PC-3 (cell line): ENCODE data around the gene NGRN. TPM values are rescaled to one million over a fixed set of nuclear protein-coding genes. Genes with fewer than 3 reads are reported as not detected.

Experiments
- ATAC-seq: fragments of 200-7000 bp; cut with Tn5 transposase; 2 replicates; pipeline ENCODE4 v1.9.1; 2020; ENCODE audit warnings: mild to moderate bottlenecking, moderate library complexity
- BruUV-seq: library from RNA; stranded (reverse); fragments of 400-500 nt; replicated peaks from 2 replicates; lab custom pipeline; 2021; lab: Mats Ljungman, UMichigan
- CTCF ChIA-PET: fragments of 300-600 bp; sonication (Branson Sonifier 250); formaldehyde crosslinking; loops from one replicate; lab custom pipeline; 2022; ENCODE audit warnings: antibody characterized with exemption; lab: Charles Lee
- POLR2A ChIA-PET: fragments of 300-600 bp; sonication (Branson Sonifier 250); formaldehyde crosslinking; loops from one replicate; lab custom pipeline; 2022; ENCODE audit warnings: antibody characterized with exemption; ENCODE audit not compliant: unreplicated experiment; lab: Charles Lee
- DNase-seq: peaks from one replicate; pipeline ENCODE4 v3.0.0-alpha.2; 2015
- H2AFZ ChIP-seq: fragments of 300-600 bp; sonication (generic); 2 replicates; pipeline ENCODE4 v1.6.0; 2016; ENCODE audit warnings: antibody characterized with exemption, low read length
- H3F3A ChIP-seq: fragments of 300-600 bp; sonication (generic); one replicate; pipeline ENCODE4 v1.6.0; 2017; ENCODE audit warnings: antibody characterized with exemption, low read length, control low read depth, mild to moderate bottlenecking; ENCODE audit not compliant: unreplicated experiment
- H3K27ac ChIP-seq: fragments of 300-600 bp; sonication (generic); 2 replicates; pipeline ENCODE4 v1.5.1; 2016; ENCODE audit warnings: mild to moderate bottlenecking, low read length
- H3K27me3 ChIP-seq: fragments of 300-600 bp; sonication (generic); 2 replicates; pipeline ENCODE4 v1.6.1; 2016; ENCODE audit warnings: low read length, mixed read lengths
- H3K36me3 ChIP-seq: fragments of 300-600 bp; sonication (generic); 2 replicates; pipeline ENCODE4 v1.6.1; 2016; ENCODE audit warnings: low read depth, mixed run types, low read length, mixed read lengths
- H3K4me1 ChIP-seq: fragments of 300-600 bp; sonication (generic); 2 replicates; pipeline ENCODE4 v1.5.1; 2016; ENCODE audit warnings: low read length; ENCODE audit not compliant: insufficient read depth
- H3K4me2 ChIP-seq: fragments of 300-600 bp; sonication (generic); 2 replicates; pipeline ENCODE4 v1.6.0; 2016; ENCODE audit warnings: low read length
- H3K4me3 ChIP-seq: fragments of 300-600 bp; sonication (generic); 2 replicates; pipeline ENCODE4 v1.5.1; 2016; ENCODE audit warnings: mild to moderate bottlenecking, low read length, mixed read lengths
- H3K79me2 ChIP-seq: fragments of 300-600 bp; sonication (generic); 2 replicates; pipeline ENCODE4 v1.6.1; 2017; ENCODE audit warnings: low read length, mixed read lengths
- H3K9ac ChIP-seq: fragments of 300-600 bp; sonication (generic); 2 replicates; pipeline ENCODE4 v1.6.0; 2016; ENCODE audit warnings: mild to moderate bottlenecking, low read length
- H3K9me2 ChIP-seq: fragments of 300-600 bp; sonication (generic); replicated peaks from 2 replicates; pipeline ENCODE4 v1.6.1; 2016; ENCODE audit warnings: mixed run types, low read length, mixed read lengths
- H3K9me3 ChIP-seq: fragments of 300-600 bp; sonication (generic); 2 replicates; pipeline ENCODE4 v1.6.1; 2016; ENCODE audit warnings: low read length, mixed read lengths
- H4K20me1 ChIP-seq: fragments of 300-600 bp; sonication (generic); 2 replicates; pipeline ENCODE4 v1.6.1; 2016; ENCODE audit warnings: low read length, mixed read lengths
- EZH2 ChIP-seq: fragments of 300-600 bp; sonication (generic); IDR thresholded peaks from one replicate; pipeline ENCODE4 v1.6.1; 2017; ENCODE audit warnings: antibody characterized with exemption, mild to moderate bottlenecking, low read length; ENCODE audit not compliant: unreplicated experiment
- EZH2phosphoT487 ChIP-seq: fragments of 300-600 bp; sonication (generic); IDR thresholded peaks from 2 replicates; pipeline ENCODE4 v1.6.1; 2018; ENCODE audit warnings: mild to moderate bottlenecking, antibody characterized with exemption, low read length, borderline replicate concordance
- intact Hi-C: fragments of 100-400 bp; cut with micrococcal nuclease; formaldehyde crosslinking; loops from 2 replicates; pipeline ENCODE4 v1.9.0; 2023
- total RNA-seq: library from RNA; depleted of rRNA; stranded (reverse); fragments of >200 nt; gene quantifications from 2 replicates; pipeline ENCODE4 v1.2.3, GENCODE V29; 2014
- TF ChIP-seq, protein P1 (sequence below): fragments of 300-600 bp; sonication (generic); conservative IDR thresholded peaks from 2 replicates; pipeline ENCODE4 v1.5.1; 2017; ENCODE audit warnings: antibody characterized with exemption, low read depth, mild to moderate bottlenecking, low read length

NGRN gene
- total RNA-seq, 1 experiment from 2014 or later: 99.3 TPM

GRCh38 chr15:90219421-90220141 is 45.9 kb upstream of the NGRN start:
- Histone ChIP-seq H3K4me2 (no peak overlapping the region), H3K9me2 (no peaks in the 10 kb centered on the region), H3K27ac (peak overlapping the region; percentile 27), H3K79me2 (peaks cover 46% of the 10 kb centered on the region), H3K4me3 (no peak overlapping the region), H3K4me1 (peaks cover 6% of the 10 kb centered on the region; the same call in 1 of the 2 replicates), H3K9me3 (no peaks in the 10 kb centered on the region), H3K36me3 (peaks cover 64% of the 10 kb centered on the region), H3F3A (peaks cover 3% of the 10 kb centered on the region), H3K27me3 (no peaks in the 10 kb centered on the region), H2AFZ (no peak overlapping the region), H3K9ac (no peak overlapping the region), H4K20me1 (no peaks in the 10 kb centered on the region)
- TF ChIP-seq EZH2phosphoT487: no peak
- TF ChIP-seq, protein P1, sequence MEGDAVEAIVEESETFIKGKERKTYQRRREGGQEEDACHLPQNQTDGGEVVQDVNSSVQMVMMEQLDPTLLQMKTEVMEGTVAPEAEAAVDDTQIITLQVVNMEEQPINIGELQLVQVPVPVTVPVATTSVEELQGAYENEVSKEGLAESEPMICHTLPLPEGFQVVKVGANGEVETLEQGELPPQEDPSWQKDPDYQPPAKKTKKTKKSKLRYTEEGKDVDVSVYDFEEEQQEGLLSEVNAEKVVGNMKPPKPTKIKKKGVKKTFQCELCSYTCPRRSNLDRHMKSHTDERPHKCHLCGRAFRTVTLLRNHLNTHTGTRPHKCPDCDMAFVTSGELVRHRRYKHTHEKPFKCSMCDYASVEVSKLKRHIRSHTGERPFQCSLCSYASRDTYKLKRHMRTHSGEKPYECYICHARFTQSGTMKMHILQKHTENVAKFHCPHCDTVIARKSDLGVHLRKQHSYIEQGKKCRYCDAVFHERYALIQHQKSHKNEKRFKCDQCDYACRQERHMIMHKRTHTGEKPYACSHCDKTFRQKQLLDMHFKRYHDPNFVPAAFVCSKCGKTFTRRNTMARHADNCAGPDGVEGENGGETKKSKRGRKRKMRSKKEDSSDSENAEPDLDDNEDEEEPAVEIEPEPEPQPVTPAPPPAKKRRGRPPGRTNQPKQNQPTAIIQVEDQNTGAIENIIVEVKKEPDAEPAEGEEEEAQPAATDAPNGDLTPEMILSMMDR: peak; percentile 72
- peak; percentile 48; the same call in 1 of the 2 replicates for ATAC-seq
- CTCF ChIA-PET: no interaction called here
- intact Hi-C loops: no loop called here
- DNase-seq: no peak
- no TSS peak for BruUV-seq
- POLR2A ChIA-PET: no interaction called here

DNA sequence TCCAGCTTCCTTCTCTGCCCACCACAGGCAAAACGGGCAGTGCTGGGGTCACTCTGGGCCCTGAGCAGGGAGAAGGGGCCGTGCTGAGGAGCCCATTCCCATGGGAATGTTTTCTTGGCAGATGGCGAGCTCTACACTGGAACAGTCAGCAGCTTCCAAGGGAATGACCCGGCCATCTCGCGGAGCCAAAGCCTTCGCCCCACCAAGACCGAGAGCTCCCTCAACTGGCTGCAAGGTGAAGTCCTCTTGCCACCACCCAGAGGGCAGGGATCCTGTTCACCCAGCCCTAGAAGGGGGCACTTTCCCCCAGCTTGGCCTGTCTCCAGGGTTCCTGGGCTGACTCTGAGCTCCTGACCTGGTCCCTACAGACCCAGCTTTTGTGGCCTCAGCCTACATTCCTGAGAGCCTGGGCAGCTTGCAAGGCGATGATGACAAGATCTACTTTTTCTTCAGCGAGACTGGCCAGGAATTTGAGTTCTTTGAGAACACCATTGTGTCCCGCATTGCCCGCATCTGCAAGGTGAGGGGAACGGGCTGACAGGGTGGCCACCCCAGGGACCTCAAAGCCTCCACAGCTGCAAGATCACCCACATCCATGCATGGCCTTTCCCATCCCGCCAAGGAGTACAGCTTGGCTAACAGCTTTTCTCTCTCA is 44.1 kb upstream of the NGRN start:
- Histone ChIP-seq H3K27ac (peak overlapping the region; percentile 73), H3K4me1 (peaks cover 6% of the 10 kb centered on the region; the same call in 1 of the 2 replicates), H3F3A (no peaks in the 10 kb centered on the region), H3K4me2 (no peak overlapping the region), H3K27me3 (no peaks in the 10 kb centered on the region), H2AFZ (no peak overlapping the region), H3K79me2 (peaks cover 28% of the 10 kb centered on the region), H3K4me3 (no peak overlapping the region), H3K9ac (peak overlapping the region; percentile 39), H4K20me1 (no peaks in the 10 kb centered on the region), H3K9me3 (no peaks in the 10 kb centered on the region), H3K36me3 (peaks cover 69% of the 10 kb centered on the region), H3K9me2 (no peaks in the 10 kb centered on the region)
- ChIA-PET POLR2A (no interaction called here), CTCF (interaction anchor here (0.6 to 1.1 kb wide), 4 partner anchors 10 to 232 kb away, joined by 3 to 4 read pairs (median 4); partner anchors contain the start of gene SEMA4B)
- peak; percentile 74 for DNase-seq
- BruUV-seq: no TSS peak
- TF ChIP-seq EZH2phosphoT487: no peak
- no peak for TF ChIP-seq EZH2
- TF ChIP-seq, protein P1: peak; percentile 69
- intact Hi-C loops: no loop called here
- ATAC-seq: peak; percentile 57

DNA sequence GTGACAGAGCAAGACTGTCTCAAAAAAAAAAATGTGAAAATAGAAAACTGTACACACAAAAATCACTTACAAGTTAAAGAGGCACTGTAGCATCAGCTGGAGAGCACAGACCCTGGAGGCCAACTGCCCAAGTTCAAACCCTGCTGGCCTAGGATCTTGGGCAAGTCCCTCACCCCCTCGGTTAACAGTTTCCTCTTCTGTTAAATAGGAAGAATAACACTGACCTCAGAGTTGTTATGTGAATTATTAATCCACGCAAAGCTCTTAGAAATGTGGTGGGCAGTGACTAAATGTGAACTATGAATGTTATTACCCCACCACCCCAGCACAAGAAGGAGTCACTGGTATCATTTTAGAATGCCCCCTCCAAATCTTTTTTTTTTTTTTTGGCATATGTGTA is 42.9 kb upstream of the NGRN start:
- Histone ChIP-seq H3K27me3 (no peaks in the 10 kb centered on the region), H3K4me1 (peaks cover 6% of the 10 kb centered on the region; the same call in 1 of the 2 replicates), H4K20me1 (no peaks in the 10 kb centered on the region), H3K9me2 (no peaks in the 10 kb centered on the region), H3K9ac (no peak overlapping the region), H3K27ac (no peak overlapping the region), H3K4me2 (no peak overlapping the region), H2AFZ (no peak overlapping the region), H3K9me3 (no peaks in the 10 kb centered on the region), H3K79me2 (peaks cover 17% of the 10 kb centered on the region), H3F3A (no peaks in the 10 kb centered on the region), H3K36me3 (peaks cover 69% of the 10 kb centered on the region), H3K4me3 (no peak overlapping the region)
- POLR2A ChIA-PET: no interaction called here
- CTCF ChIA-PET: no interaction called here
- TF ChIP-seq, protein P1: no peak
- TF ChIP-seq EZH2phosphoT487: no peak
- no peak for TF ChIP-seq EZH2
- ATAC-seq: no peak
- no peak for DNase-seq
- intact Hi-C loops: no loop called here
- no TSS peak for BruUV-seq
